Measurements from ENCODE around the gene FGF6.
"Not testable (repeated sequence)": the region's sequence is repeated elsewhere in the genome, so short reads cannot be mapped to it uniquely, and the experiment has no call there.

FGF6 gene, protein sequence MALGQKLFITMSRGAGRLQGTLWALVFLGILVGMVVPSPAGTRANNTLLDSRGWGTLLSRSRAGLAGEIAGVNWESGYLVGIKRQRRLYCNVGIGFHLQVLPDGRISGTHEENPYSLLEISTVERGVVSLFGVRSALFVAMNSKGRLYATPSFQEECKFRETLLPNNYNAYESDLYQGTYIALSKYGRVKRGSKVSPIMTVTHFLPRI

DNA sequence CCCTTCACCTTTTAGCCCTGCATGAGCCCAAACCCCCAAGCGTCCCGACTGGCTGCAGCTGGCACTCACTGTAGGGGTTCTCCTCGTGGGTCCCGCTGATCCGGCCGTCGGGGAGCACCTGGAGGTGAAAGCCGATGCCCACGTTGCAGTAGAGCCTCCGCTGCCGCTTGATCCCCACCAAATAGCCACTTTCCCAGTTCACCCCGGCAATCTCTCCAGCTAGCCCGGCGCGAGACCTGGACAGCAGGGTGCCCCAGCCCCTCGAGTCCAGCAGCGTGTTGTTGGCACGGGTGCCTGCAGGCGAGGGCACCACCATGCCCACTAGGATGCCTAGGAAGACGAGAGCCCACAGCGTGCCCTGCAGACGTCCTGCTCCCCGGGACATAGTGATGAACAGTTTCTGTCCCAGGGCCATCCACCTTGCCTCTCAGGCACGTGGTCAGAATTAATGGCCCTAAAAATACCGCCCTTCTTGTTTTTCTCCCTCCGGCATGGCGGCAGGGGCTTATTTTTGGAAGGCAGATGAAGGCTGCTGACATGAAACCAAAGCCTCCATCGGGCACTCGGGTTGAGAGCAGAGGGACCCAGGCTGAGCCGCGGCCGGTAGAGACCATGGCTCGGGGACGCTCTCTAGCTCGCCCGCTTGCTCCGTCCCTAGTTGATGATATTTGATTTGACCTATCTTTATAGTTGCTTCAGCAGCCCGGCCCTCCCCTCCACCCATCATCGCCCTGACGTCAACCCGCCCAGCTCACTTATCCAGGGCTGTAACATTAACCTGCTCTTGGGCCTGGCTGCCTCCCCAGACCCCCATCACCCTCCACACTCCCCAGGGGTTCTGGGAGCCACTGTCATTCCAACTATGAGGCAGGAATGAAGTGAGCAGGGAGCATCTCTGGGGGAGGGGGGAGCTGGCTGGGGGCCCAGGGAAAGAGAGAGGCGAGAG is at the start of gene FGF6:
TSS of gene FGF6 (minus strand) at position 660 of the 946 bp plus-strand sequence. CDS start at position 415, 245 bp downstream.
- no peak for DNase-seq

DNA sequence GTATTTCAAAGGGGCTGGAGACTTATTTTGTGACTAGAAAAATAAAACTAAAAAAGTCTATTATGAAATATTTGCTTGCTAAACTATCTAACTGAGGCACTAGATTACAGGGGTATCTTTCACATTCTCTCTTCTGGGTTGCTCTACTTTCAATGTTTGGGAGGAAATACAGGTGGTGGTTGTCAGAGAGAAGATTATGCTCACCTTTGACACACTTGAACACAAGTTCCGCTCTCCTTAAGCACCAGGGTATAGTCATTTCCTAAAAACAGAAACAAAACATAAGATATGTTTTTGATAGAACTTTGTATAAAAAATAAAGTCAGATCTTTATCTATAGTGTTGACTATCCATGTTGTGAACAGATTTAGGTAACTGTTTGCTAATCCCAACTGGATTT is 45.4 kb upstream of the FGF6 start:
- no peak for DNase-seq

GRCh38 chr12:4489556-4489955 is 43.9 kb upstream of the FGF6 start:
- DNase-seq = no peak

DNA sequence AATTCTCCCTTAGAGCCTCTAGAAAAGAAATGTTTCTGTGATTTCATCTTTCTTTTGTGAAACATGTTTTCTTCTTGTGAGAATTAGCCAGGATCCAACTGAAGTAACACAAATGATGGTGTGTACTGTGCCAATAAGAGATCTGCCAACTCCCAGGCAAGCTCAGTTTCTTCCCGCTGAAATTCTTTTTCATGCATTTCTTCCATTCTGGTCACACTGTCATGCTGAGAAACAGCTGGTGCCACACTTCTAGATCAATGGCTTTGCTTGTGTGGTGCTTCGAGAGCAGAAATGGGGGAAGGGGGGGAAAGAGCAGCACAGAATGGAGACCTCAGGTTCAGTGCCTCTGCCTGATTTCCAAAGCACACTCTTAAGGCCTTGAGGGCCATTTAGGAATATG is 41.4 kb upstream of the FGF6 start:
- no peak for DNase-seq

GRCh38 chr12:4486049-4486699 is 40.6 kb upstream of the FGF6 start:
- DNase-seq = no peak

DNA sequence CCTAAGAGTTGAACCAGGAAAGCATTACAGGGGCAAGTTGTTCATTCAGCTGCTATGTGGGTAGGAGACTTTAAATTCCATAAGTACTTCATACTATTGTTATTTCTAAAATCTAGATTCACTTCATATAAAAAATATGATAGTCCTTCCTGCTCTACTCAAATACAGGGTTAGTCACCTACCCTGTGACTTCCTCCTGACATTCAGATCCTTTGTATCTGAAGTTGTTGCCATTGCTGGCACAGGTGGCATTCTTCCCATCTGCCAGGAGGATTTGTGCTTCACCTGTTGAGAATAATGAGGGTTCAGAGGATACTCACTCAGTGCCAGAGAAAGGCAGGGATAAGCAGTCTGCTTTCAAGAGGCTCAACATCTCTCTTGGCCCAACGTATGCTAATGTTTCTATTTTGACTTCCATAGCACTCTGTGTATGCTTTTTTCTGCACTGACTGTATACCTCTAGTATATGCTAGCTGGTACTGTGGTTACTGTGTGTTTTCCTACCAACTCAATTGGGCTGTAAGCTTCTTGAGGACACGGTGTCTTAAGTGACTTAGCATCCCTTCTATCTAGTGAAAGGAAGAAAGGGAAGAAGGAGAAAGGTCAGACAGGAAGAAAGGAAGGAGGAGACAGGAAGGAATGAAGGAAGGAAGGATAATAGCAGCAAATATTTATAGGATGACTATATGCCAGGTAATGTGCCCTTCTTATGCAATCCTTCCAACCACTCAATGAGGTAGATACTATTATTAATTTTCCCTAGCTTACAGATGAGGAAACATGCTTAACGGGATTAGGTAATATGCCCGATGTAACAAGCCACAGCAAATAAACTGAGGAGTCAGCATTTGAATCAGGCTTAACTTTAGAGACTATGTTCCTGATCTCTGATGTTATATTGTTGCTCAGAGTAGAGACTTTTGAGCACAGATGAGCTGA is 38.5 kb upstream of the FGF6 start:
- DNase-seq = no peak

- DNase-seq = no peak
Measured at GRCh38 chr12:4482936-4483335, 37.3 kb upstream of the FGF6 start.

DNA sequence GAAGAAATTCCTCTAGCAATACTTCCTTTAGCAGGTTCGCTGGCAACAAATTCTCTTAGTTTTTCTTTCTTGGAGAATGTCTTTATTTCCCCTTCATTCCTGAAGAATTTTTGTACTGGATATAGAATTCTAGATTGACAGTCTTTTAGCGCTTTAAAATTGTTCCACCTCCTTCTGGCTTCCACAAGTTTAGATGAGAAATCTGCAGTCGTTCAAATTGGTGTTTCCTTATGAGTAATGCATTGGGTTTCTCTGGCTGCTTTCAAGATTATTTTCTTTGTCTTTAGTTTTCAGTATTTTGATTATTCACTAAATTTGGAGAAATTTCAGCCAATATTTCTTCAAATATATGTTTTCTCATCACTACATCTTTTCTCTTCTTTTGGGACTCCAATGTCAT is 33.3 kb upstream of the FGF6 start:
- no peak for DNase-seq

GRCh38 chr12:4477129-4477528 is 31.5 kb upstream of the FGF6 start:
- DNase-seq = no peak

DNA sequence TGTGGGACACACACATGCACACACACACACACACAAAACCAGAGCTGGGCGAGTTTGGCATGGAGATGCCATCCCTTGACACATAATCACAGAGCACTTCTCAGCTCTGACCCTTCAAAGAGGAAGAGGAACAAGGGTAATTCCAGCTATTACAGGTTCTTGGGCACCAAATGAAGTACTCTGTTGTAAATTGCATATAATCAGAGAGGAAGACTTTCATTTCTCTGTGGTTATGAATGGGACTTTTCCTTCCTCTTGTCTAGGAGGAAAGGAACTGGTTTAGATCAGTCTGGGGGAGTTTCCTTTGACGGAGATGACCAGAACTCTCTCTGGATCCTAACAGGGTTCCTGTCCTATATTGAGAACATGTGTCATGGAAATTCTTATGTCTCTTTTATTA is 26.4 kb upstream of the FGF6 start:
- peak; percentile 20 for DNase-seq

GRCh38 chr12:4471256-4471655 is 25.6 kb upstream of the FGF6 start:
- DNase-seq = no peak

DNA sequence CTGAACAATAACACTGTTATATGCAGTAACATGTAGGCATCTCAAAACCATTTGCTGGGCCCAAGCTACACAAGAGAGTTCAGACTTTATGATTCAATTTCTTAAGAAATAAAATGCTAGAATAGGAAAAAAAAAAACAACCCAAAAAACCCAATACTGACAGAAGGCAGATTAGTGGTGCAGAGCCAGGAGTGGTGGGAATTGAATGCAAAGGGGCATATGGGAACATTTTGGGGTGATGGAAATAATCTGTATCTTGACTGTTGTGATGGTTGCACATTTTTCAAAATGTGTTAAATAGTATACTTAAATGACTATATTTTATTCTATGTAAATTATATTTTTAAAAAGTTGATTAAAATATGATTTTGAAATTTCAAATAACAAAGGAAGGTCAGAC is 23.4 kb upstream of the FGF6 start:
- no peak for DNase-seq

DNA sequence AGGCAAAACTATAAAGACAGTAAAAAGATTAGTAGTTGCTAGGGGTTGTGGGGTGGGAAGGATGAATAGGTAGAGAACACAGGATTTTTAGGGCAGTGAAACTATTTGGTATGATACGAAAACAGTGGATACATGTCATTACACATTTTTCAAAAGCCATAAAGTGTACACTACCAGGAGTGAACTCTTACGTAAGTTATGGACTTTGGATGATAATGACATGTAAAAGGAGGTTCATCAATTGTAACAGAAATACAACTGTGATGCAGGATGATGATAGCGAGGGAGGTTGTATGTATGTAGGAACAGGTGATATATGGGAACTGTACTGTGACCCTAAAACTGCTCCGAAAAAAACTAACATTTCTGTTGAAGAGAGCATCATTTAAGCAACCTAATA is 15.1 kb upstream of the FGF6 start:
- no peak for DNase-seq

DNA sequence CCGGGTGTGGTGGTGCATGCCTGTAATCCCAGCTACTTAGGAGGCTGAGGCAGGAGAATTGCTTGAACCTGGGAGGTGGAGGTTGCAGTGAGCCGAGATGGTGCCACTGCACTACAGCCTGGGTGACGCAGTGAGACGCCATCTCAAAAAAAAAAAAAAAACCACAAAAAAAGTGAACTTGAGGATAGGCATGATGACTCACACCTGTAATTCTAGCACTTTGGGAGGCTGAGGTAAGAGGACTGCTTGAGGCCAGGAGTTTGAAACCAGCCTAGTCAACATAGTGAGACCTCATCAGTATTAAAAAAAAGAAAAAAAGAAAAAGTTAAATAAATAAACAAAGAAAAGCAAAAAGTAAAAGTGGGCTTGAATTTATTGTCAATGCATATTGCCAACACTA is 10.2 kb upstream of the FGF6 start:
- DNase-seq = not testable (repeated sequence)

- DNase-seq = no peak
Measured at GRCh38 chr12:4454315-4454860, 8.8 kb upstream of the FGF6 start.

GRCh38 chr12:4451694-4452093 is 6.1 kb upstream of the FGF6 start:
- no peak for DNase-seq

- no peak for DNase-seq
Measured at GRCh38 chr12:4450551-4451112, 5.0 kb upstream of the FGF6 start.

DNA sequence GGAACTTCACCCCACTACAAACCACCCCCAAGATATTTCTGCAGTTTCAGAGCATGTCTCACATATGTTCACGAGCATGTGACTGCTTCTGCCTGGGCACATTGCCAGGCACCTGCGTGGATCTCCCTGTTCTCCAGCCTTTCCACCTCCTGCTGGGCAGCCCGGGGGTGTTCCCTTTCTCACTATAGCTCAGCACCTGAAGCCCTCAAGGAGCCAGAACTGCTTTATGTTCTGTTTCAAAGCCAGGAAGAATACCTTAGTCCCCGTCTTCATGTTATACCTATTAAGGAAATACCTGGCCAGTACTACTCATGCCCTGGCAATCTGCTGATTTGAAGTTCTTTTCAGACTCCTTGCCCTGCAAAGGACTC is 4.2 kb upstream of the FGF6 start:
- DNase-seq = no peak

GRCh38 chr12:4448943-4449850 is 3.6 kb upstream of the FGF6 start:
- DNase-seq = no peak

DNA sequence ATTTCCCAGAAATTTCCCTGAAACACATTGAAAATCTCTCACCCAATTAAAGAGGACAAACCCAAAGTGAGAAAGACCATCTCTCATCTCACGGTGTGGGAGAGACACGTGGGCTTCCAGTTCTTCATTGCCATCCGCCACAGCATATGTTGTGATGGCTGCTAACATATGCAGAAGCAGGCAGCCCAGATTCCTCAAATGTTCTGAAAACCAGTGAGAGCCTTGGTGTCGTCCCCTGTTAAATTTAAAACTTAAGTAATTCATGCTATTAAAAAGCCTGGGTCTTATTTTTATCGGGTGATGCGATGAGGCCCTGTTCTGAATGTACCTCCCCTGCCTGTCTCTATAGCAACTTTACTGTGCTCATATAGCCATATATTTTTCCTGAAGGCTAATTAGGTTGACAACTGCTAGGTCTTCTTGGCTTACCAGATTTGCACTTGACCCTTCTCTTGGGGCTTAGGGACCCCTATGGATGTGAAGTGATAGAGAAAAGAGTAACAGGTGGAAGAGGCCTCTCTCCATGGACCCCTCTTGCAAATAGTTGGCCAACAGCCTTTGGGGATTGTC is 2.8 kb upstream of the FGF6 start:
- DNase-seq = no peak

- DNase-seq = no peak
Measured at GRCh38 chr12:4447151-4447550, 1.5 kb upstream of the FGF6 start.

Data from CD4-positive, alpha-beta T cell treated with Interleukin-15 for 1 hour (primary cell).